ENCODE measurements around the gene SLC9A3.
"Not testable (repeated sequence)": the region's sequence is repeated elsewhere in the genome, so short reads cannot be mapped to it uniquely, and the experiment has no call there.

Gene SLC9A3

GRCh38 chr5:524973-525761 lies 918 bp upstream of the SLC9A3 start:
- DNase-seq, result no peak

- DNase-seq, result no peak
Observed at GRCh38 chr5:523441-524222, 617 bp downstream of the SLC9A3 start.

GRCh38 chr5:522899-523440 lies 1.3 kb downstream of the SLC9A3 start:
- DNase-seq, result no peak

- DNase-seq, result no peak
Observed at GRCh38 chr5:522116-522515, 2.1 kb downstream of the SLC9A3 start.

GRCh38 chr5:521680-522079 lies 2.6 kb downstream of the SLC9A3 start:
- DNase-seq, result no peak

- no peak for DNase-seq
Observed at GRCh38 chr5:520850-521226, 3.4 kb downstream of the SLC9A3 start.

GRCh38 chr5:520196-520849 lies 3.9 kb downstream of the SLC9A3 start:
- no peak for DNase-seq

- no peak for DNase-seq
Observed at GRCh38 chr5:518721-519120, 5.5 kb downstream of the SLC9A3 start.

GRCh38 chr5:517535-518100 lies 6.6 kb downstream of the SLC9A3 start:
- no peak for DNase-seq

- no peak for DNase-seq
Observed at GRCh38 chr5:516980-517379, 7.3 kb downstream of the SLC9A3 start.

GRCh38 chr5:516338-516925 lies 7.8 kb downstream of the SLC9A3 start:
- DNase-seq, result no peak

GRCh38 chr5:515273-515836 lies 8.9 kb downstream of the SLC9A3 start:
- no peak for DNase-seq

- DNase-seq, result no peak
Observed at GRCh38 chr5:514673-515072, 9.6 kb downstream of the SLC9A3 start.

GRCh38 chr5:514101-514485 lies 10.2 kb downstream of the SLC9A3 start:
- DNase-seq, result no peak

GRCh38 chr5:513216-514100 lies 10.8 kb downstream of the SLC9A3 start:
- DNase-seq, result no peak

- DNase-seq, result no peak
Observed at GRCh38 chr5:511476-511875, 12.8 kb downstream of the SLC9A3 start.

GRCh38 chr5:510521-510920 lies 13.7 kb downstream of the SLC9A3 start:
- DNase-seq, result no peak

GRCh38 chr5:509611-510185 lies 14.6 kb downstream of the SLC9A3 start:
- no peak for DNase-seq

- not testable (repeated sequence) for DNase-seq
Observed at GRCh38 chr5:507986-508575, 16.2 kb downstream of the SLC9A3 start.

GRCh38 chr5:505951-506525 lies 18.2 kb downstream of the SLC9A3 start:
- DNase-seq, result no peak
